Upper lobe of right lung (tissue), 1 donor: ENCODE measurements around the gene LRMDA. TPM values are rescaled to one million over a fixed set of nuclear protein-coding genes. Genes with fewer than 3 reads are reported as not detected.

Source experiments
- ATAC-seq: fragments of 200-7000 bp; cut with Tn5 transposase; one replicate; pipeline ENCODE4 v1.9.1; 2020; ENCODE audit warnings: mild to moderate bottlenecking, moderate library complexity
- DNase-seq: peaks from one replicate; pipeline ENCODE4 v3.0.0-alpha.2; 2020
- H3K27ac ChIP-seq: fragments of 200-600 bp; one replicate; pipeline ENCODE4 v1.8.0; 2022
- H3K27me3 ChIP-seq: fragments of 200-600 bp; one replicate; pipeline ENCODE4 v1.8.0; 2022; ENCODE audit warnings: mild to moderate bottlenecking
- H3K36me3 ChIP-seq: fragments of 200-600 bp; one replicate; pipeline ENCODE4 v1.8.0; 2022
- H3K4me1 ChIP-seq: fragments of 200-600 bp; one replicate; pipeline ENCODE4 v1.8.0; 2022
- H3K4me3 ChIP-seq: fragments of 200-600 bp; one replicate; pipeline ENCODE4 v1.8.0; 2022; ENCODE audit warnings: mild to moderate bottlenecking
- H3K9me3 ChIP-seq: fragments of 200-600 bp; one replicate; pipeline ENCODE4 v1.8.0; 2022
- intact Hi-C: fragments of 100-400 bp; cut with DNase I; formaldehyde crosslinking; loops from one replicate; pipeline ENCODE4 v1.11.0; 2022
- total RNA-seq: library from RNA; stranded (reverse); fragmentation: NEBNext Ultra II Directional; extraction: Animal tissue kit (Norgen Biotek cat#: 25700); gene quantifications from one replicate; pipeline ENCODE4 v1.2.1, GENCODE V29; 2021
- TF ChIP-seq, protein P1 (sequence below): fragments of 200-600 bp; IDR thresholded peaks from one replicate; pipeline ENCODE4 v1.8.0; 2022; ENCODE audit warnings: antibody characterized with exemption
- donor health status: DM: no; HTN: yes; CAD: no; lungs with severe emphysema.

The LRMDA gene
- total RNA-seq, 1 donor from 2014 or later = 20.0 TPM

DNA sequence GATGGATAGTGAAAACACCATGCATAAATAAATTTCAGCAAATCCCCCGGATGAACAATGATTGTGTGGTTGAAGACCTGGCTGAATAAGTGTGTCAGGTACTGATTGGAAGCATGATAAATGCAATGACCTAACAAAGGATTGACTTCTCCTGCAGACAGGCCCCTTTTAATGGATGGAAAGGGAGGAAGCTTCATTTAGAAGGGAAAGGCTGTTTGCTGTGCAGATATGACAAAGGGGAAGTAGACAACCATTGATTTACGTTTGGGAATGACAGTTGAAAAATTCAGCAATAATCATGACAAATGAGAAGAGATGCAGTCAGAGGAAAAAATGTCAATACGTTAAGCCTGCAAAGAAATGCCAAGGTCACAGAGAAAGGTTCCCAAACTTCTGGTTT lies 503.8 kb downstream of the LRMDA start:
- H3K9me3 ChIP-seq = no peaks in the 10 kb centered on the region

DNA sequence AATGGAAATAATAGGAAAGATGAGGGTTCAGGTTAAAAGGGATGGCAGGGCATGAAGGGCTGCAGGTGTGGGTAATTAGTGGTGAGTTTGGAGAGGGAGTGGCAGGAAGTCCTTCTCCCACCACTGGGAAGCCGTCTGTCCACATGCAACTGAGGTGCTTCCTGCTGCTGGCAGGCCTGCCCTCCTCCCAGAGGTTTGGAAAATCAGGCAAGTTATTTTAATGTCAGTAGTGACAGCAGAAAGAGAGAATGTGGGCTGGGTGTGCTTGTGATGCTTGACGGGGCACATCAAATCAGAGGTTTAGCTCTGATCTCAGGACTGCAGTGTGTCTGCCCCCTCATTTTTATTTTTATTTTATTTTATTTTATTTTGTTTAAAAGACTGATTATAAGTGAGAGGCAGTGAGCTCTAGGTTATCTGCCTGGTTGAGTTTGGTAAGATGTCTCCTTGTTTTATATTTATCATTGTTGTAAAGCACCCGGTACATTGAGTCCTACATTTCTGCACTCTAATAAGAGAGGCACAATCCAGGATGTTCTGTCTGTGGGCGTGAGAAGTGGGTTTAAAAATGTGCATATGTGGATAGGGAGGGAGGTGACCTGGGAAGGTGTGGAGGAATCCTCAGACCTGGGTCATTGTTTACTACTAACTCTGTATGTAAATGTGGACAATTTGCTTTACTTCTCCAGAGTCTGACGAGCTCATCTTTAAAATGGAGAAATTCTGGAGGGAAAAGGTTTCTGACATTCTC lies 504.4 kb downstream of the LRMDA start:
- ATAC-seq (no peak), DNase-seq (no peak)
- H3K4me3 ChIP-seq = no peak overlapping the region
- H3K4me1 ChIP-seq = no peaks in the 10 kb centered on the region
- no peaks in the 10 kb centered on the region for H3K27me3 ChIP-seq
- H3K27ac ChIP-seq = no peak overlapping the region
- no peaks in the 10 kb centered on the region for H3K9me3 ChIP-seq
- TF ChIP-seq, protein P1, sequence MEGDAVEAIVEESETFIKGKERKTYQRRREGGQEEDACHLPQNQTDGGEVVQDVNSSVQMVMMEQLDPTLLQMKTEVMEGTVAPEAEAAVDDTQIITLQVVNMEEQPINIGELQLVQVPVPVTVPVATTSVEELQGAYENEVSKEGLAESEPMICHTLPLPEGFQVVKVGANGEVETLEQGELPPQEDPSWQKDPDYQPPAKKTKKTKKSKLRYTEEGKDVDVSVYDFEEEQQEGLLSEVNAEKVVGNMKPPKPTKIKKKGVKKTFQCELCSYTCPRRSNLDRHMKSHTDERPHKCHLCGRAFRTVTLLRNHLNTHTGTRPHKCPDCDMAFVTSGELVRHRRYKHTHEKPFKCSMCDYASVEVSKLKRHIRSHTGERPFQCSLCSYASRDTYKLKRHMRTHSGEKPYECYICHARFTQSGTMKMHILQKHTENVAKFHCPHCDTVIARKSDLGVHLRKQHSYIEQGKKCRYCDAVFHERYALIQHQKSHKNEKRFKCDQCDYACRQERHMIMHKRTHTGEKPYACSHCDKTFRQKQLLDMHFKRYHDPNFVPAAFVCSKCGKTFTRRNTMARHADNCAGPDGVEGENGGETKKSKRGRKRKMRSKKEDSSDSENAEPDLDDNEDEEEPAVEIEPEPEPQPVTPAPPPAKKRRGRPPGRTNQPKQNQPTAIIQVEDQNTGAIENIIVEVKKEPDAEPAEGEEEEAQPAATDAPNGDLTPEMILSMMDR = no peak
- intact Hi-C loops = no loop called here
- no peaks in the 10 kb centered on the region for H3K36me3 ChIP-seq

More for the DNA sequence above, 503.8 kb downstream of the LRMDA start:
- H3K4me1 ChIP-seq = no peaks in the 10 kb centered on the region
- H3K4me3 ChIP-seq = no peak overlapping the region
- no peaks in the 10 kb centered on the region for H3K27me3 ChIP-seq
- no peak for DNase-seq
- no peaks in the 10 kb centered on the region for H3K36me3 ChIP-seq
- intact Hi-C loops = no loop called here
- no peak overlapping the region for H3K27ac ChIP-seq
- ATAC-seq = no peak
- TF ChIP-seq, protein P1 = no peak

DNA sequence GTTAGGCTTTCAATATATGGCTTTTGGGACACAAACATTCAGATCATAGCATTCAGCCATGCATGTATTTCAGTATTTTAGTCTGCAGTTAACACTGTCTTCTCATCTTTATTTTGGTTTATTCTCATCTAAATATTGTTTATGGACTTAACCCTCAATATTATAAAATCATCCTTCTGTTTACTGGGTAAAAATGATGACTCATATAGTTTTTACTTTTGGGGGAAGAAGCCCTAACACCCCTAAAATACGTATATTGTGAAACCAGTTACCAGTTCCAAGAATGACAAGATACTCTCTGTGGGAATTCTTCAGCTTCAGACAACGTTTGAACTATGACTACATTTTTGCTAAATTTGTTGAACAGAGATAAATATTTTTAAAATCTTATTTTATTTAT lies 505.4 kb downstream of the LRMDA start:
- Histone ChIP-seq H3K27me3 (no peaks in the 10 kb centered on the region), H3K9me3 (no peaks in the 10 kb centered on the region), H3K4me1 (no peaks in the 10 kb centered on the region), H3K4me3 (no peak overlapping the region), H3K27ac (no peak overlapping the region), H3K36me3 (no peaks in the 10 kb centered on the region)
- TF ChIP-seq, protein P1 = no peak
- ATAC-seq = no peak
- intact Hi-C loops = no loop called here
- DNase-seq = no peak

DNA sequence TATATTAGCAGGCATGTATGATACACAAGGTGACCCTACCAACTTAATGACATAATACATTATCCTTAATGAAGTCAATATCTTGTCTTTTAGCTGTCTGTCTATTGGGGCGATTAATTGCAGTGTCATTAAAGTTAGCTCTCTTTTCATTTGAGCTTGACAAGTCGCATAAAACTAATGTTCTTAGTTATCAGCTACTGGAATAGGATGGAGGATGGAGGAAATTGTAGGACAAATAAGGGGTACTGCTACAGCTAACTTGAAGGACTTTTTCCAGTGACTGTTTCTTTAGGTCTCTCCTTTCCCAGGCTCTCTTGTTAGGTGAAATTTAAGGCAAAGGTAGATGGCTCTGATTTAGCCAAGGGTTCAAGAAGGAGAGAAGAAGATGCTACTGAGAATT lies 506.4 kb downstream of the LRMDA start:
- no peaks in the 10 kb centered on the region for H3K27me3 ChIP-seq
- ATAC-seq (no peak), DNase-seq (no peak)
- no peaks in the 10 kb centered on the region for H3K9me3 ChIP-seq
- no peaks in the 10 kb centered on the region for H3K36me3 ChIP-seq
- no peak overlapping the region for H3K27ac ChIP-seq
- no peaks in the 10 kb centered on the region for H3K4me1 ChIP-seq
- no peak overlapping the region for H3K4me3 ChIP-seq
- TF ChIP-seq, protein P1 = no peak
- intact Hi-C loops = no loop called here

DNA sequence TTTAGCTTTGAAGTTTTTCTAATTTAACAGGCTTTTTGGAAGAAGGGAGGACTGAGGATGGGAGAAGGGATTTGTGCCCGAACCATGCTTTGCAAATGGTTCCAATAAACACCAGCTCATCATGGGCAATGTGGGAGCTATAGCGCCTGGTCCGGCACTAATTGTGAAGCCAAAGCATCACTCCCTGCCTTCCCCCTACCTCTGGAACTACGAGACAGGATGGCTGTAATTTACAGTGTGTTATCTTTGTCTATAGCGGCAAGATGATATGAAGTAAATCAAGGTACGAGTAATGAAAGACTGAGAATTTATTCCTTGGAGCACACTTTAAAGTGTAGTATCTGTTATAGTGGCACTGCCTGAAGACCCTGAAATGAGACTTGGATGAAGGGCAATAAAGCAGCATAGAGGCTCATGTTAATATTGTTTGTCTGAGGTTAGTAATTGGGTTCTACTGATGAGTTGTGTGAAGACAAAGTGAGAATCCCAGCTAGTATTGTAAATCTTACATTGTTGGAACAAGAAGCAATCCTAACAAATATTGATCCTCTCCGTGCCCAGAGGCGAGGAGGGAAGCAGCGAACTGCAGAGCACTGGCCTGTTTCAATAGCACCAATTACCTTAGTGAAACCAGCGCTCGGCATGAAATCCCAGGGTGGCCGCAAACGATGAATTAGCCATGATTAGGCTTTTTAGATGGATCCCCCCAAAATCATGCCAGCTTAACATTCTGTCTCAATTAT lies 507.1 kb downstream of the LRMDA start:
- ATAC-seq (no peak), DNase-seq (no peak)
- H3K27me3 ChIP-seq = no peaks in the 10 kb centered on the region
- H3K36me3 ChIP-seq = no peaks in the 10 kb centered on the region
- TF ChIP-seq, protein P1 = no peak
- H3K4me3 ChIP-seq = no peak overlapping the region
- no peaks in the 10 kb centered on the region for H3K4me1 ChIP-seq
- intact Hi-C loops = no loop called here
- no peak overlapping the region for H3K27ac ChIP-seq
- no peaks in the 10 kb centered on the region for H3K9me3 ChIP-seq
